ENCODE results near the gene CDH15.

The CDH15 gene

GRCh38 chr16:89142474-89143195, 28.9 kb upstream of the CDH15 start:
- TF ChIP-seq ZNF70 (CRISPR knock-in tag; IDR thresholded peaks at IDR 0.05) = no peak
- no peak for TF ChIP-seq GLIS3 (CRISPR knock-in tag; IDR thresholded peaks at IDR 0.05)
- no peak for TF ChIP-seq POU6F1 (CRISPR knock-in tag; IDR thresholded peaks at IDR 0.05; ENCODE audit: borderline replicate concordance, low read depth)
- TF ChIP-seq ZNF8 (CRISPR knock-in tag; IDR thresholded peaks at IDR 0.05) = no peak
- TF ChIP-seq ESRRG (CRISPR knock-in tag; IDR thresholded peaks at IDR 0.05) = no peak
- TF ChIP-seq CREB5 (CRISPR knock-in tag; IDR thresholded peaks at IDR 0.05; ENCODE audit: low read depth) = no peak
- TF ChIP-seq CSDC2 (CRISPR knock-in tag; IDR thresholded peaks at IDR 0.05) = no peak
- TF ChIP-seq, protein P1, sequence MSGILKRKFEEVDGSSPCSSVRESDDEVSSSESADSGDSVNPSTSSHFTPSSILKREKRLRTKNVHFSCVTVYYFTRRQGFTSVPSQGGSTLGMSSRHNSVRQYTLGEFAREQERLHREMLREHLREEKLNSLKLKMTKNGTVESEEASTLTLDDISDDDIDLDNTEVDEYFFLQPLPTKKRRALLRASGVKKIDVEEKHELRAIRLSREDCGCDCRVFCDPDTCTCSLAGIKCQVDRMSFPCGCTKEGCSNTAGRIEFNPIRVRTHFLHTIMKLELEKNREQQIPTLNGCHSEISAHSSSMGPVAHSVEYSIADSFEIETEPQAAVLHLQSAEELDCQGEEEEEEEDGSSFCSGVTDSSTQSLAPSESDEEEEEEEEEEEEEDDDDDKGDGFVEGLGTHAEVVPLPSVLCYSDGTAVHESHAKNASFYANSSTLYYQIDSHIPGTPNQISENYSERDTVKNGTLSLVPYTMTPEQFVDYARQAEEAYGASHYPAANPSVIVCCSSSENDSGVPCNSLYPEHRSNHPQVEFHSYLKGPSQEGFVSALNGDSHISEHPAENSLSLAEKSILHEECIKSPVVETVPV (CRISPR knock-in tag; IDR thresholded peaks at IDR 0.05) = no peak
- TF ChIP-seq RARB (CRISPR knock-in tag; IDR thresholded peaks at IDR 0.05) = no peak
- TF ChIP-seq ZNF565 (CRISPR knock-in tag; conservative IDR thresholded peaks at IDR 0.05; ENCODE audit: low read depth) = no peak
- TF ChIP-seq BACH2 (CRISPR knock-in tag; IDR thresholded peaks at IDR 0.05; ENCODE audit: borderline replicate concordance) = no peak
- no peak for TF ChIP-seq ZFP3 (CRISPR knock-in tag; IDR thresholded peaks at IDR 0.05)
- no peak for ATAC-seq

DNA sequence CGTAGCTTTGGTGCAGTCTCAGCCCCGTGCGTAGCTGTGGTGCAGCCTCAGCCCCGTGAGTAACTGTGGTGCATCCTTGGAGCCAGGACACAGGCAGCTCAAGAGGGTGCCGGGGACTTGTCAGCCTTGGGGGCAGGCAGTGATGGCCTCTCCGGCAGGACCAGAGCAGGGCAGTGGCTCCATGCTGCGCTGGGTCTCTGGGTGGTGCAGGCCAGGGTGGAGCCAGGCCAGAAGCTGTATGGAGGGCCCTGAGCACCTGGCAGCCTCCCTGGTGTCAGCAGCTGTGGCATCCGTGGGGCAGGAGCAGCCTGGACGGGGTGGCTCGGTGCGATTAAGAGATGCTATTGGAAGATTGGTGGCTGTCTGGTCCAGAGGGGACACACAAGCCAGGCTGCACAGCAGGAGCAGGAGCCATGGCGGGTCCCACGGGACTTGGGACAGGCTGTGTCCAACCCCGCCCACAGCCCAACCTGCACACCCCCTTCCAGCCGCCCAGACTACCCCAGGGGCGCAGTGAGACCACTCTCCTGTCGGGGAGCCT, 28.3 kb upstream of the CDH15 start:
- TF ChIP-seq ZNF8 (CRISPR knock-in tag; IDR thresholded peaks at IDR 0.05) = no peak
- no peak for TF ChIP-seq ISL1 (CRISPR knock-in tag; IDR thresholded peaks at IDR 0.05)
- TF ChIP-seq CREB5 (CRISPR knock-in tag; IDR thresholded peaks at IDR 0.05; ENCODE audit: low read depth) = no peak
- TF ChIP-seq ZNF565 (CRISPR knock-in tag; conservative IDR thresholded peaks at IDR 0.05; ENCODE audit: low read depth) = no peak
- TF ChIP-seq ARNTL (CRISPR knock-in tag; IDR thresholded peaks at IDR 0.05; ENCODE audit: borderline replicate concordance, low read depth) = no peak
- no peak for TF ChIP-seq BACH2 (CRISPR knock-in tag; IDR thresholded peaks at IDR 0.05; ENCODE audit: borderline replicate concordance)
- no peak for TF ChIP-seq POU6F1 (CRISPR knock-in tag; IDR thresholded peaks at IDR 0.05; ENCODE audit: borderline replicate concordance, low read depth)
- TF ChIP-seq, protein P1 (CRISPR knock-in tag; IDR thresholded peaks at IDR 0.05) = no peak
- no peak for TF ChIP-seq ZFP3 (CRISPR knock-in tag; IDR thresholded peaks at IDR 0.05)
- no peak for TF ChIP-seq ZNF70 (CRISPR knock-in tag; IDR thresholded peaks at IDR 0.05)
- no peak for TF ChIP-seq TSHZ2 (CRISPR knock-in tag; IDR thresholded peaks at IDR 0.05)
- TF ChIP-seq GLIS3 (CRISPR knock-in tag; IDR thresholded peaks at IDR 0.05) = no peak
- TF ChIP-seq TOX (CRISPR knock-in tag; IDR thresholded peaks at IDR 0.05; ENCODE audit: borderline replicate concordance) = no peak
- no peak for TF ChIP-seq PATZ1 (CRISPR knock-in tag; IDR thresholded peaks at IDR 0.05; ENCODE audit: borderline replicate concordance)
- TF ChIP-seq RARB (CRISPR knock-in tag; IDR thresholded peaks at IDR 0.05) = no peak
- TF ChIP-seq ESRRG (CRISPR knock-in tag; IDR thresholded peaks at IDR 0.05) = no peak
- TF ChIP-seq OSR1 (CRISPR knock-in tag; IDR thresholded peaks at IDR 0.05) = no peak
- TF ChIP-seq CSDC2 (CRISPR knock-in tag; IDR thresholded peaks at IDR 0.05) = no peak
- no peak for TF ChIP-seq TCF4 (CRISPR knock-in tag; IDR thresholded peaks at IDR 0.05; ENCODE audit: borderline replicate concordance)
- ATAC-seq = no peak

Data from SK-N-SH treated with all-trans-retinoic acid at 6 μM for 48 hours (cell line).